HG02938 (cell line): ENCODE measurements around the gene TNFSF10.

ENCODE experiments used
- ATAC-seq: cut with Tn5 transposase; IDR thresholded peaks from one replicate; pipeline ENCODE4 v1.9.1; 2021; ENCODE audit warnings: mild to moderate bottlenecking, moderate library complexity; ENCODE audit not compliant: unreplicated experiment

Gene TNFSF10

DNA sequence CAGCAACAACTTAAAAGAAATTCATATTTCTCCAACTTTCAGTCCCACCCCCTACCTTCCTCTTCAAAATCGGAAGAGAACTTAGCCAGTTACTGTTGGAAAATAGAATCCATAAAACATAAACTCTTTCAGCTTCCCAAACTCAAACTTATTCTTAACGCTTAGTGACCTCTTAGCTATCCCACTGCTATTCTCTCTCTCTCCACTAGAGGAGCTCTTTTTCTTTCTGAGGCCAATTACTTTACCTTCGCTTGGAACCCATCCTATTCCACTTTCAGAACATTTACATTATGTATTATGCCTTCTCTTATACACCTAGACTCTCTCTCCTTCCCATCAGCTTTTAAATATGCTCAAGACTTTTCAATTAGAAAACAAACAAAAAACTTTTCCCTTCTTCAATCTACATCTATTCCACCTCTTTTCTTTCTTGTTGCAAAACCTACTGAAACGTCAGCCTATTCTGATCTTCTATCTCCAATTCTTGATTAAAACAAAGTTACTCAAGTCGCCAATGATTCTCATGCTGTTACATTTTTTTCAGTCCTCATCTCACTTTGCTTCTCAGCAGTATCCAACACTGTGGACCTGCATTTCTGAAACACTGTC is 61.6 kb downstream of the TNFSF10 start:
- ATAC-seq = peak; percentile 62

DNA sequence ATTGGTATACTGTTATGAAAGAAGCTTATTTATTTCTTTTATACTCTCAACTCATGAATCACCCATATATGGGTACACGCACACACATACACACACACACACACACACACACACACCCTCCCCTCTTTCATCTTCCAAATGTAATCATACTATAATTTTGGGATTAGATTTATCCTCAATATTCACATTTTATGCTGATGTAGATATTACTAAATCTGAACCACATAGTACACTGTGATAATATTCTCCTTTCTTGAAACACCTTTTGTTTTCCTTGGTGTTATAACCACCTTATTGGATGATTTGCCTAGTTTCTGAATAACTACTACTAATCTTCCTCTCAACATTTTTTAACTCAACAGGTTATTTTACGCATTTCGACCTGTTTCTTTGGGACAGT is 66.8 kb downstream of the TNFSF10 start:
- ATAC-seq = no peak
